Measurements from ENCODE around the gene PPIL4. TPM values are rescaled to one million over a fixed set of nuclear protein-coding genes. Genes with fewer than 3 reads are reported as not detected.
A peak's percentile ranks its signal among the peaks of the same experiment; 100 is the strongest.

PPIL4 gene
- total RNA-seq, 2 donors from 2014 or later, result 33.0 to 34.7 TPM

- peaks cover 7% of the 10 kb centered on the region for H3K27me3 Mint-ChIP-seq
- no peak overlapping the region for H3K27ac Mint-ChIP-seq
- H3K4me3 Mint-ChIP-seq, result no peak overlapping the region
- H3K9me3 ChIP-seq (ENCODE audit: control insufficient read depth, low read length, poor library complexity, severe bottlenecking), result no peaks in the 10 kb centered on the region
- no peaks in the 10 kb centered on the region for H3K36me3 Mint-ChIP-seq (ENCODE audit: low read depth)
- peaks cover 11% of the 10 kb centered on the region for H3K4me1 Mint-ChIP-seq
- ATAC-seq (no peak), DNase-seq (no peak)
Observed at GRCh38 chr6:149563203-149563927, 17.5 kb upstream of the PPIL4 start.

GRCh38 chr6:149560736-149561135 lies 14.9 kb upstream of the PPIL4 start:
- Mint-ChIP-seq H3K27ac (no peak overlapping the region), H3K4me3 (no peak overlapping the region), H3K27me3 (peaks cover 9% of the 10 kb centered on the region), H3K4me1 (peaks cover 4% of the 10 kb centered on the region), H3K36me3 (ENCODE audit: low read depth) (no peaks in the 10 kb centered on the region)
- DNase-seq (no peak), ATAC-seq (peak; percentile 31)
- no peaks in the 10 kb centered on the region for H3K9me3 ChIP-seq (ENCODE audit: control insufficient read depth, low read length, poor library complexity, severe bottlenecking)

- Mint-ChIP-seq H3K27ac (no peak overlapping the region), H3K36me3 (ENCODE audit: low read depth) (no peaks in the 10 kb centered on the region), H3K27me3 (peaks cover 20% of the 10 kb centered on the region), H3K4me3 (no peak overlapping the region), H3K4me1 (peaks cover 2% of the 10 kb centered on the region)
- ATAC-seq (no peak), DNase-seq (no peak)
- no peaks in the 10 kb centered on the region for H3K9me3 ChIP-seq (ENCODE audit: control insufficient read depth, low read length, poor library complexity, severe bottlenecking)
Observed at GRCh38 chr6:149559389-149559788, 13.5 kb upstream of the PPIL4 start.

GRCh38 chr6:149558029-149558428 lies 12.2 kb upstream of the PPIL4 start:
- no peaks in the 10 kb centered on the region for H3K36me3 Mint-ChIP-seq (ENCODE audit: low read depth)
- H3K27ac Mint-ChIP-seq, result no peak overlapping the region
- peaks cover 28% of the 10 kb centered on the region for H3K27me3 Mint-ChIP-seq
- no peaks in the 10 kb centered on the region for H3K9me3 ChIP-seq (ENCODE audit: control insufficient read depth, low read length, poor library complexity, severe bottlenecking)
- peaks cover 2% of the 10 kb centered on the region for H3K4me1 Mint-ChIP-seq
- no peak for DNase-seq
- H3K4me3 Mint-ChIP-seq, result no peak overlapping the region
- ATAC-seq, result no peak

GRCh38 chr6:149551920-149552319 lies 6.1 kb upstream of the PPIL4 start:
- Mint-ChIP-seq H3K4me1 (peaks cover 2% of the 10 kb centered on the region), H3K4me3 (no peak overlapping the region), H3K27me3 (peaks cover 36% of the 10 kb centered on the region), H3K36me3 (ENCODE audit: low read depth) (peaks cover 4% of the 10 kb centered on the region), H3K27ac (no peak overlapping the region)
- DNase-seq (no peak), ATAC-seq (no peak)
- no peaks in the 10 kb centered on the region for H3K9me3 ChIP-seq (ENCODE audit: control insufficient read depth, low read length, poor library complexity, severe bottlenecking)

- peak; percentile 67 for ATAC-seq
- no peaks in the 10 kb centered on the region for H3K9me3 ChIP-seq (ENCODE audit: control insufficient read depth, low read length, poor library complexity, severe bottlenecking)
- Mint-ChIP-seq H3K27ac (peak overlapping the region; percentile 100), H3K36me3 (ENCODE audit: low read depth) (peaks cover 5% of the 10 kb centered on the region), H3K4me3 (peak overlapping the region; percentile 100), H3K4me1 (peaks cover 35% of the 10 kb centered on the region), H3K27me3 (peaks cover 9% of the 10 kb centered on the region)
- DNase-seq, result peak; percentile 30 to 57 (median 55)
Observed at GRCh38 chr6:149545258-149545753, 537 bp downstream of the PPIL4 start.

GRCh38 chr6:149544646-149545257 lies 1.1 kb downstream of the PPIL4 start:
- Mint-ChIP-seq H3K27ac (peak overlapping the region; percentile 100), H3K36me3 (ENCODE audit: low read depth) (peaks cover 5% of the 10 kb centered on the region), H3K4me1 (peaks cover 35% of the 10 kb centered on the region), H3K4me3 (peak overlapping the region; percentile 100), H3K27me3 (peaks cover 9% of the 10 kb centered on the region)
- no peaks in the 10 kb centered on the region for H3K9me3 ChIP-seq (ENCODE audit: control insufficient read depth, low read length, poor library complexity, severe bottlenecking)
- peak; percentile 1 for ATAC-seq
- DNase-seq, result no peak

- Mint-ChIP-seq H3K27ac (peak overlapping the region; percentile 29), H3K36me3 (ENCODE audit: low read depth) (peaks cover 10% of the 10 kb centered on the region), H3K4me1 (peaks cover 35% of the 10 kb centered on the region)
Observed at GRCh38 chr6:149541139-149541538, 4.7 kb downstream of the PPIL4 start.

GRCh38 chr6:149534742-149535141 lies 11.1 kb downstream of the PPIL4 start:
- no peak for DNase-seq
- no peak for ATAC-seq
- no peaks in the 10 kb centered on the region for H3K27me3 Mint-ChIP-seq
- H3K4me1 Mint-ChIP-seq, result peaks cover 5% of the 10 kb centered on the region
- no peak overlapping the region for H3K4me3 Mint-ChIP-seq
- peaks cover 11% of the 10 kb centered on the region for H3K36me3 Mint-ChIP-seq (ENCODE audit: low read depth)
- no peak overlapping the region for H3K27ac Mint-ChIP-seq
- H3K9me3 ChIP-seq (ENCODE audit: control insufficient read depth, low read length, poor library complexity, severe bottlenecking), result no peaks in the 10 kb centered on the region

More at GRCh38 chr6:149541139-149541538, 4.7 kb downstream of the PPIL4 start:
- Mint-ChIP-seq H3K27me3 (no peaks in the 10 kb centered on the region), H3K4me3 (no peak overlapping the region)
- DNase-seq (no peak), ATAC-seq (no peak)
- H3K9me3 ChIP-seq (ENCODE audit: control insufficient read depth, low read length, poor library complexity, severe bottlenecking), result no peaks in the 10 kb centered on the region

GRCh38 chr6:149529650-149530049 lies 16.2 kb downstream of the PPIL4 start:
- no peak overlapping the region for H3K27ac Mint-ChIP-seq
- H3K27me3 Mint-ChIP-seq, result no peaks in the 10 kb centered on the region
- peaks cover 8% of the 10 kb centered on the region for H3K4me1 Mint-ChIP-seq
- H3K9me3 ChIP-seq (ENCODE audit: control insufficient read depth, low read length, poor library complexity, severe bottlenecking), result no peaks in the 10 kb centered on the region
- no peak overlapping the region for H3K4me3 Mint-ChIP-seq
- H3K36me3 Mint-ChIP-seq (ENCODE audit: low read depth), result peaks cover 7% of the 10 kb centered on the region
- DNase-seq (no peak), ATAC-seq (no peak)

- no peaks in the 10 kb centered on the region for H3K27me3 Mint-ChIP-seq
- no peak for DNase-seq
- H3K36me3 Mint-ChIP-seq (ENCODE audit: low read depth), result peaks cover 9% of the 10 kb centered on the region
Observed at GRCh38 chr6:149515494-149515893, 30.3 kb downstream of the PPIL4 start.

GRCh38 chr6:149513915-149514314 lies 31.9 kb downstream of the PPIL4 start:
- no peaks in the 10 kb centered on the region for H3K27me3 Mint-ChIP-seq
- H3K4me1 Mint-ChIP-seq, result peaks cover 26% of the 10 kb centered on the region
- peak overlapping the region; percentile 96 for H3K27ac Mint-ChIP-seq
- DNase-seq (no peak), ATAC-seq (no peak)
- peak overlapping the region; percentile 66 for H3K4me3 Mint-ChIP-seq
- H3K9me3 ChIP-seq (ENCODE audit: control insufficient read depth, low read length, poor library complexity, severe bottlenecking), result no peaks in the 10 kb centered on the region
- H3K36me3 Mint-ChIP-seq (ENCODE audit: low read depth), result peaks cover 9% of the 10 kb centered on the region

More at GRCh38 chr6:149515494-149515893, 30.3 kb downstream of the PPIL4 start:
- H3K4me1 Mint-ChIP-seq, result peaks cover 22% of the 10 kb centered on the region
- no peak for ATAC-seq
- no peaks in the 10 kb centered on the region for H3K9me3 ChIP-seq (ENCODE audit: control insufficient read depth, low read length, poor library complexity, severe bottlenecking)
- peak overlapping the region; percentile 96 for H3K27ac Mint-ChIP-seq
- no peak overlapping the region for H3K4me3 Mint-ChIP-seq

GRCh38 chr6:149510793-149511512 lies 34.9 kb downstream of the PPIL4 start:
- no peak overlapping the region for H3K4me3 Mint-ChIP-seq
- no peaks in the 10 kb centered on the region for H3K27me3 Mint-ChIP-seq
- no peaks in the 10 kb centered on the region for H3K9me3 ChIP-seq (ENCODE audit: control insufficient read depth, low read length, poor library complexity, severe bottlenecking)
- ATAC-seq, result no peak
- H3K4me1 Mint-ChIP-seq, result peaks cover 27% of the 10 kb centered on the region
- H3K27ac Mint-ChIP-seq, result peak overlapping the region; percentile 99
- no peak for DNase-seq
- peaks cover 11% of the 10 kb centered on the region for H3K36me3 Mint-ChIP-seq (ENCODE audit: low read depth)
